HepG2 (cell line): ENCODE measurements around the gene VENTX. TPM values are rescaled to one million over a fixed set of nuclear protein-coding genes. Genes with fewer than 3 reads are reported as not detected.

Experiments used
- ATAC-seq: fragments of 200-7000 bp; cut with Tn5 transposase; 3 replicates; pipeline ENCODE4 v1.9.1; 2020; ENCODE audit warnings: mild to moderate bottlenecking, moderate library complexity
- BruUV-seq: library from RNA; stranded (reverse); fragments of 400-500 nt; replicated peaks from 2 replicates; lab custom pipeline; 2021; lab: Mats Ljungman, UMichigan
- CTCF ChIA-PET: fragments of 300-600 bp; formaldehyde crosslinking; extraction: SDS; loops from one replicate; lab custom pipeline; 2021; ENCODE audit warnings: low total read pairs, inconsistent platforms, low intra/inter-chr PET ratio; lab: Yijun Ruan, JAX
- POLR2A ChIA-PET: fragments of 350-600 bp; sonication (Branson Sonifier 250); formaldehyde crosslinking; loops from one replicate; lab custom pipeline; 2020; ENCODE audit warnings: antibody characterized with exemption, inconsistent platforms; lab: Yijun Ruan, JAX
- DNase-seq: peaks from one replicate; pipeline ENCODE4 v3.0.0-alpha.2; 2015; ENCODE audit warnings: low spot score
- FAIRE-seq: peaks from 3 replicates; lab custom pipeline; 2011; peaks lifted over from hg19 to GRCh38; lab: Jason Lieb, UNC
- H2AFZ ChIP-seq: one replicate; pipeline ENCODE4 v1.6.1; 2011; ENCODE audit warnings: low read length, inconsistent platforms
- H3K27ac ChIP-seq: fragments of 300-600 bp; 3 replicates; pipeline ENCODE4 v1.8.0; 2011; ENCODE audit warnings: mixed run types, mild to moderate bottlenecking, mixed read lengths, low read length, inconsistent platforms; ENCODE audit not compliant: insufficient read depth; ENCODE audit errors: extremely low read length
- H3K27me3 ChIP-seq, 2 experiments: fragments of 200-600 bp in 1 of 2; 2 replicates in 1 of 2; 3 replicates in 1 of 2; pipeline versions ENCODE4 v1.6.0 to v1.8.0; 2011; ENCODE audit warnings: low read length in 2 of 2, mild to moderate bottlenecking in 2 of 2, moderate library complexity in 2 of 2, inconsistent platforms in 1 of 2; ENCODE audit not compliant: insufficient read depth in 2 of 2, control insufficient read depth in 1 of 2
- H3K36me3 ChIP-seq, 2 experiments: fragments of 200-600 bp in 1 of 2; replicated peaks in 1 of 2; 2 replicates in 1 of 2; 3 replicates in 1 of 2; pipeline versions ENCODE4 v1.5.1 to v1.8.0; 2011; ENCODE audit warnings: low read length in 2 of 2, inconsistent platforms in 1 of 2; ENCODE audit not compliant: insufficient read depth in 2 of 2, control insufficient read depth in 1 of 2
- H3K4me1 ChIP-seq: 2 replicates; pipeline ENCODE4 v1.5.1; 2012; ENCODE audit warnings: low read length, inconsistent platforms; ENCODE audit not compliant: insufficient read depth
- H3K4me2 ChIP-seq: 2 replicates; pipeline ENCODE4 v1.6.0; 2011; ENCODE audit warnings: low read depth, low read length, inconsistent platforms
- H3K4me3 ChIP-seq, 3 experiments: fragments of 200-600 bp in 1 of 3; sonication (generic), shearing (Covaris generic) in 1 of 3; replicated peaks in 1 of 3; 2 replicates each; pipeline ENCODE4 v1.5.1; 2011 to 2016; ENCODE audit warnings: low read length in 3 of 3, inconsistent platforms in 2 of 3, low read depth in 2 of 3, mild to moderate bottlenecking in 2 of 3, control low read depth in 1 of 3, mixed read lengths in 1 of 3; ENCODE audit not compliant: insufficient read depth in 1 of 3
- H3K79me2 ChIP-seq: one replicate; pipeline ENCODE4 v1.6.1; 2011; ENCODE audit warnings: low read length, inconsistent platforms; ENCODE audit not compliant: insufficient read depth
- H3K9ac ChIP-seq: 2 replicates; pipeline ENCODE4 v1.6.0; 2011; ENCODE audit warnings: mild to moderate bottlenecking, low read depth, low read length, inconsistent platforms; ENCODE audit not compliant: insufficient read depth
- H3K9me3 ChIP-seq: 2 replicates; pipeline ENCODE4 v1.5.1; 2012; ENCODE audit warnings: mild to moderate bottlenecking, low read length
- H4K20me1 ChIP-seq: 2 replicates; pipeline ENCODE4 v1.6.0; 2011; ENCODE audit warnings: inconsistent platforms, mild to moderate bottlenecking, low read length, moderate library complexity; ENCODE audit not compliant: insufficient read depth
- E2F5 ChIP-seq: sonication (generic); formaldehyde crosslinking; conservative IDR thresholded peaks from 2 replicates; pipeline ENCODE4 v1.4.0; 2020; ENCODE audit warnings: missing genetic modification reagents
- EZH2 ChIP-seq: conservative IDR thresholded peaks from 2 replicates; pipeline ENCODE4 v1.6.1; 2012; ENCODE audit warnings: mild to moderate bottlenecking, low read depth, low read length, moderate library complexity
- MIXL1 ChIP-seq: IDR thresholded peaks from 2 replicates; pipeline ENCODE4 v1.6.1; 2016
- NRL ChIP-seq: sonication (generic); formaldehyde crosslinking; IDR thresholded peaks from 2 replicates; pipeline ENCODE4 v1.5.0; 2020; ENCODE audit warnings: missing genetic modification reagents, mild to moderate bottlenecking, moderate library complexity, borderline replicate concordance
- REXO4 ChIP-seq: sonication (generic); formaldehyde crosslinking; IDR thresholded peaks from 2 replicates; pipeline ENCODE4 v1.8.0; 2022; ENCODE audit warnings: missing genetic modification reagents, mild to moderate bottlenecking, borderline replicate concordance
- SNAI1 ChIP-seq: sonication (generic); formaldehyde crosslinking; IDR thresholded peaks from 2 replicates; pipeline ENCODE4 v1.5.0; 2020; ENCODE audit warnings: mild to moderate bottlenecking, missing genetic modification reagents, borderline replicate concordance
- TP53 ChIP-seq: sonication (generic); formaldehyde crosslinking; conservative IDR thresholded peaks from 2 replicates; pipeline ENCODE4 v1.4.0; 2020; ENCODE audit warnings: missing genetic modification reagents
- WGBS: methylation state at CpG from one replicate; pipeline ENCODE4 v1.1.6; 2017; ENCODE audit warnings: low lambda C conversion rate; 5-methylcytosine and 5-hydroxymethylcytosine counted together
- in situ Hi-C: cut with HindIII; loops from 2 replicates; pipeline ENCODE4 v1.10.0; 2017; ENCODE audit warnings: low pct_unique_long_range_greater_than_20kb; ENCODE audit not compliant: extremely low pct_ligation_motif_present
- intact Hi-C: fragments of 100-400 bp; cut with micrococcal nuclease; formaldehyde crosslinking; loops from one replicate; pipeline ENCODE4 v1.10.0; 2022; ENCODE audit not compliant: unreplicated experiment
- polyA plus RNA-seq, 8 experiments: library from polyadenylated mRNA; depleted of rRNA in 3 of 8; stranded (reverse) in 7 of 8; unstranded in 1 of 8; fragments of >200 nt; fragmentation: Illumina TruSeq in 4 of 8; extraction: Trizol in 4 of 8; gene quantifications; 2 replicates each; pipeline versions ENCODE4 v1.2.1 to v1.2.3, GENCODE V29; 2011 to 2016; ENCODE audit warnings: low read depth in 4 of 8, missing spikeins in 1 of 8, mixed read lengths in 1 of 8; ENCODE audit not compliant: insufficient read depth in 1 of 8
- total RNA-seq, 5 experiments: library from RNA; depleted of rRNA; stranded (reverse); fragments of >200 nt; fragmentation: Illumina TruSeq; extraction: Trizol; gene quantifications; 2 replicates each; pipeline ENCODE4 v1.2.3, GENCODE V29; 2016; ENCODE audit warnings: low read depth in 1 of 5
- TF ChIP-seq, protein P1 (sequence below): sonication (generic); formaldehyde crosslinking; IDR thresholded peaks from 2 replicates; pipeline ENCODE4 v1.9.0; 2021; ENCODE audit warnings: missing genetic modification reagents, borderline replicate concordance
- TF ChIP-seq, protein P2 (sequence below): sonication (generic); formaldehyde crosslinking; IDR thresholded peaks from 2 replicates; pipeline ENCODE4 v1.4.0; 2020; ENCODE audit warnings: missing genetic modification reagents, borderline replicate concordance

Gene VENTX
- total and polyA plus RNA-seq, 2 of the 13 experiments (the other 11 are each of a cell fraction or from before 2014, with no cell fraction given): not detected

DNA sequence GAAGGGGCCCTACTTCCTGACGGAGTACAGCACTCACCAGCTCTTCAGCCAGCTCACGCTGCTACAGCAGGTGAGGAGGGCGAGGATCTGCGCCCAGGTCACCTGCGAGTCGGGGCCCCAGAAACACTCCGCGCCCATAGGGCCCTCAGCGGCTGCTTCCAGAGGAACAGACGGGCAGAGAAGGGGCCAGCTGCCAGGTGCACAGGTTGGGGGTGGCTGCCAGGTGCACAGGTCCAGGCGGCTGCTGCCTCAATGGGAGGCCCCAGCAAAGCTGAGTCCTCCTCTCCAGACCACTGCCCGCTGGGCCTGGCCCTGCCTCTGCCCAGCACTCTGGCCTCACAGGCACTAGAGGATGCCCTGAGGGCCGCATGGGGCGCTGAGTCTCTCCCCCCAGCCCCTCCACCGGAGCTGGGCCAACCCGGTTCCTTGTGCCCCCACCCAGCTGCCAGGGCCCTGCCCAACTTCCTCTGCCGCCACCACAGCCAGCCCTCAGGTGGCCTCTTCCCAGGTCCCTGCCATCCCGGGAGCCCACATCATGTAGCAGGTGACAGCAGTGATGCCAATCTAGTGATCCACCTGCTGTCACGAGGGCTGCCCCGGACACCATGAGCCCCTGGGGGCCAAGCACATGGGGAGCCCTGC, 24.7 kb upstream of the VENTX start:
- no peaks in the 10 kb centered on the region for H3K36me3 ChIP-seq
- no peak for DNase-seq
- peaks cover 7 to 60% of the 10 kb centered on the region in 2 experiments; a peak in 4 of 5 replicates for H3K27me3 ChIP-seq
- TF ChIP-seq SNAI1 (CRISPR knock-in tag) (no peak), EZH2 (peak; percentile 51; the same call in 1 of the 2 replicates), NRL (CRISPR knock-in tag) (no peak), MIXL1 (CRISPR knock-in tag) (no peak), TP53 (CRISPR knock-in tag) (no peak), REXO4 (no peak), E2F5 (CRISPR knock-in tag) (no peak)
- TF ChIP-seq, protein P1, sequence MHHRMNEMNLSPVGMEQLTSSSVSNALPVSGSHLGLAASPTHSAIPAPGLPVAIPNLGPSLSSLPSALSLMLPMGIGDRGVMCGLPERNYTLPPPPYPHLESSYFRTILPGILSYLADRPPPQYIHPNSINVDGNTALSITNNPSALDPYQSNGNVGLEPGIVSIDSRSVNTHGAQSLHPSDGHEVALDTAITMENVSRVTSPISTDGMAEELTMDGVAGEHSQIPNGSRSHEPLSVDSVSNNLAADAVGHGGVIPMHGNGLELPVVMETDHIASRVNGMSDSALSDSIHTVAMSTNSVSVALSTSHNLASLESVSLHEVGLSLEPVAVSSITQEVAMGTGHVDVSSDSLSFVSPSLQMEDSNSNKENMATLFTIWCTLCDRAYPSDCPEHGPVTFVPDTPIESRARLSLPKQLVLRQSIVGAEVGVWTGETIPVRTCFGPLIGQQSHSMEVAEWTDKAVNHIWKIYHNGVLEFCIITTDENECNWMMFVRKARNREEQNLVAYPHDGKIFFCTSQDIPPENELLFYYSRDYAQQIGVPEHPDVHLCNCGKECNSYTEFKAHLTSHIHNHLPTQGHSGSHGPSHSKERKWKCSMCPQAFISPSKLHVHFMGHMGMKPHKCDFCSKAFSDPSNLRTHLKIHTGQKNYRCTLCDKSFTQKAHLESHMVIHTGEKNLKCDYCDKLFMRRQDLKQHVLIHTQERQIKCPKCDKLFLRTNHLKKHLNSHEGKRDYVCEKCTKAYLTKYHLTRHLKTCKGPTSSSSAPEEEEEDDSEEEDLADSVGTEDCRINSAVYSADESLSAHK (CRISPR knock-in tag): no peak
- TF ChIP-seq, protein P2, sequence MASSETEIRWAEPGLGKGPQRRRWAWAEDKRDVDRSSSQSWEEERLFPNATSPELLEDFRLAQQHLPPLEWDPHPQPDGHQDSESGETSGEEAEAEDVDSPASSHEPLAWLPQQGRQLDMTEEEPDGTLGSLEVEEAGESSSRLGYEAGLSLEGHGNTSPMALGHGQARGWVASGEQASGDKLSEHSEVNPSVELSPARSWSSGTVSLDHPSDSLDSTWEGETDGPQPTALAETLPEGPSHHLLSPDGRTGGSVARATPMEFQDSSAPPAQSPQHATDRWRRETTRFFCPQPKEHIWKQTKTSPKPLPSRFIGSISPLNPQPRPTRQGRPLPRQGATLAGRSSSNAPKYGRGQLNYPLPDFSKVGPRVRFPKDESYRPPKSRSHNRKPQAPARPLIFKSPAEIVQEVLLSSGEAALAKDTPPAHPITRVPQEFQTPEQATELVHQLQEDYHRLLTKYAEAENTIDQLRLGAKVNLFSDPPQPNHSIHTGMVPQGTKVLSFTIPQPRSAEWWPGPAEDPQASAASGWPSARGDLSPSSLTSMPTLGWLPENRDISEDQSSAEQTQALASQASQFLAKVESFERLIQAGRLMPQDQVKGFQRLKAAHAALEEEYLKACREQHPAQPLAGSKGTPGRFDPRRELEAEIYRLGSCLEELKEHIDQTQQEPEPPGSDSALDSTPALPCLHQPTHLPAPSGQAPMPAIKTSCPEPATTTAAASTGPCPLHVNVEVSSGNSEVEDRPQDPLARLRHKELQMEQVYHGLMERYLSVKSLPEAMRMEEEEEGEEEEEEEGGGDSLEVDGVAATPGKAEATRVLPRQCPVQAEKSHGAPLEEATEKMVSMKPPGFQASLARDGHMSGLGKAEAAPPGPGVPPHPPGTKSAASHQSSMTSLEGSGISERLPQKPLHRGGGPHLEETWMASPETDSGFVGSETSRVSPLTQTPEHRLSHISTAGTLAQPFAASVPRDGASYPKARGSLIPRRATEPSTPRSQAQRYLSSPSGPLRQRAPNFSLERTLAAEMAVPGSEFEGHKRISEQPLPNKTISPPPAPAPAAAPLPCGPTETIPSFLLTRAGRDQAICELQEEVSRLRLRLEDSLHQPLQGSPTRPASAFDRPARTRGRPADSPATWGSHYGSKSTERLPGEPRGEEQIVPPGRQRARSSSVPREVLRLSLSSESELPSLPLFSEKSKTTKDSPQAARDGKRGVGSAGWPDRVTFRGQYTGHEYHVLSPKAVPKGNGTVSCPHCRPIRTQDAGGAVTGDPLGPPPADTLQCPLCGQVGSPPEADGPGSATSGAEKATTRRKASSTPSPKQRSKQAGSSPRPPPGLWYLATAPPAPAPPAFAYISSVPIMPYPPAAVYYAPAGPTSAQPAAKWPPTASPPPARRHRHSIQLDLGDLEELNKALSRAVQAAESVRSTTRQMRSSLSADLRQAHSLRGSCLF (CRISPR knock-in tag): no peak
- H3K4me3 ChIP-seq: no peak overlapping the region
- no TSS peak for BruUV-seq
- H4K20me1 ChIP-seq: peaks cover 5% of the 10 kb centered on the region; the same call in 1 of the 2 replicates
- no peak overlapping the region for H3K4me2 ChIP-seq
- no peak overlapping the region for H3K9ac ChIP-seq
- no peak overlapping the region for H3K27ac ChIP-seq
- no peak for ATAC-seq
- no peaks in the 10 kb centered on the region for H3K79me2 ChIP-seq
- FAIRE-seq: no peak
- H3K9me3 ChIP-seq: no peaks in the 10 kb centered on the region
- in situ Hi-C loops: no loop called here
- CTCF ChIA-PET: no interaction called here
- H3K4me1 ChIP-seq: no peaks in the 10 kb centered on the region
- WGBS: 63% methylated on average over 4 of the region's 20 CpGs
- intact Hi-C loops: no loop called here
- POLR2A ChIA-PET: no interaction called here
- no peak overlapping the region for H2AFZ ChIP-seq
